Measurements from ENCODE around the gene LRP3.
"Not testable (repeated sequence)": the region's sequence is repeated elsewhere in the genome, so short reads cannot be mapped to it uniquely, and the experiment has no call there.

The LRP3 gene

GRCh38 chr19:33193865-33194362 lies at the start of gene LRP3:
Gene LRP3 (plus strand): TSS chr19:33194330. CDS start chr19:33194786, 456 bp downstream.
- DNase-seq (ENCODE audit: low read depth in 2 of 2) = no peak

GRCh38 chr19:33146209-33146608 lies 47.9 kb upstream of the LRP3 start:
- no peak for DNase-seq (ENCODE audit: low read depth in 2 of 2)

GRCh38 chr19:33147538-33147937 lies 46.6 kb upstream of the LRP3 start:
- no peak for DNase-seq (ENCODE audit: low read depth in 2 of 2)

DNA sequence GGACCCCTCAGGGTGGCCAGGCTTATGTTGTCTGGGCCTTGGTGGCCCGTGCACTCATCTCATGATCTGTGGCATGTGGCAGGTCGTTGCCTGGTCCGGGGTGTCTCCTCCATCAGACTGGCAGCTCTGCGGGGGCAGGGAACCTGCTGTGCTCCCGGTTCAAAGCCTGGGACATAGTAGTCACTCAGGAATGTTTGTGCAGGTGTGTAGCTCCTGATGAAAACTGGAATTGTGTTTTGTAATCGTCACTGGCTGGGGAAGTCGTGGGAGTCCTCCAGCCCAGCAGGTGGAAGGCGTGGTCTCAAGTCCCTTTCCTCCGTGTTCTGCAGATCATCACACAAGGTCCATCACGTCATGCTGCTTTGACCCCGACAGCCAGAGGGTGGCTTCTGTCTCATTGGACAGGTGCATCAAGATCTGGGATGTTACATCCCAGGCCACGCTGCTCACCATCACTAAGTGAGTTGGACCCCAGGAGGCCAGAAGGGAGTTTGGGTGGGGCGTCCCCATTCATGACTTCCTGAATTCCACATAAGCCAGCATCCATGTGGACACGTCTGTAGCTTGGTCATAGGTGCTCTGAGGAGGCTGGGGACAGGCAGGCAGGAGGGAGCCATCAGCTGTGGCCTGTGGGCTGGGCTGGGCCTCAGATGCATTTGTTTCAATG lies 43.1 kb upstream of the LRP3 start:
- no peak for DNase-seq (ENCODE audit: low read depth in 2 of 2)

DNA sequence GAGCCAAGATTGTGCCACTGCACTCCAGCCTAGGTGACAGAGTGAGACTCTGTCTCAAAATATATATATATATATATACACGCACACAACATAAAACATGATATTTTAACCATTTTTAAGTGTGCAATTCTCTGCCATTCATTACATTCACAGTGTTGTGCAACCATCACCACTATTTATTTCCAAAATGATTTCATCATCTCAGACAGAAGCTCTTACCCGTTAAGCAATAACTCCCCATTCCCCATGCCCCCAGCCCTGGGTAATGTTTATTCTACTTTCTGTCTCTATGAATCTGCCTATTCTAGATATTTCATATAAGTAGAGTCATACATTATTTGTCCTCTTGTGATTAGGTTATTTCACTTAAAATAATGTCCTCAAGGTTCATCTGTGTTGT lies 42.0 kb upstream of the LRP3 start:
- DNase-seq (ENCODE audit: low read depth in 2 of 2) = no peak

DNA sequence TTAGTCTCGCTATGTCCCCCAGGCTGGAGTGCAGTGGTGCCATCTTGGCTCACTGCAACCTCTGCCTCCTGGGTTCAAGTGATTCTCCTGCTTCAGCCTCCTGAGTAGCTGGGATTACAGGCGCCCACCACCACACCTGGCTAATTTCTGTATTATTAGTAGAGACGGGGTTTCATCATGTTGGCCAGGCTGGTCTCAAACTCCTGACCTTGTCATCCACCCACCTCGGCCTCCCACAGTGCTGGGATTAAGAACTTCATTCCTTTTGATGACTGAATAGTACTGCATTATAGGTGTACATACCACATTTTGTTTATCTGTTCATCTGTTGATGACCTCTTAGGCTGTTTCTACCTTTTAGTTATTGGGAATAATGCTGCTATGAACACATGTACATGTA lies 41.5 kb upstream of the LRP3 start:
- DNase-seq (ENCODE audit: low read depth in 2 of 2) = not testable (repeated sequence)

DNA sequence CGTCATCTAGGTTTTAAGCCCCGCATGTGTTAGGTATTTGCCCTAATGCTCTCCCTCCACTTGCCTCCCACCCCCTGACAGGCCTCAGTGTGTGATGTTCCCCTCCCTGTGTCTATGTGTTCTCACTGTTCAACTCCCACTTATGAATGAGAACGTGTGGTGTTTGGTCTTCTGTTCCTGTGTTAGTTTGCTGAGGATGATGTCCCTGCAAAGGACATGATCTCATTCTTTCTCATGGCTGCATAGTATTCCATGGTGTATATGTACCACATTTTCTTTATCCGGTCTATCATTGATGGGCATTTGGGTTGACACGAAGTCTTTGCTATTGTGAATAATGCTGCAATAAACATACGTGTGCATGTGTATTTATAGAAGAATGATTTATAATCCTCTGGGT lies 39.8 kb upstream of the LRP3 start:
- DNase-seq (ENCODE audit: low read depth in 2 of 2) = not testable (repeated sequence)

- no peak for DNase-seq (ENCODE audit: low read depth in 2 of 2)
These were observed 37.8 kb upstream of the LRP3 start for GRCh38 chr19:33156334-33156733.

GRCh38 chr19:33157906-33158305 lies 36.2 kb upstream of the LRP3 start:
- no peak for DNase-seq (ENCODE audit: low read depth in 2 of 2)

- no peak for DNase-seq (ENCODE audit: low read depth in 2 of 2)
These were observed 35.8 kb upstream of the LRP3 start for GRCh38 chr19:33158365-33158764.

- no peak for DNase-seq (ENCODE audit: low read depth in 2 of 2)
These were observed 35.0 kb upstream of the LRP3 start for GRCh38 chr19:33159149-33159548.

- no peak for DNase-seq (ENCODE audit: low read depth in 2 of 2)
These were observed 34.2 kb upstream of the LRP3 start for GRCh38 chr19:33159893-33160292.

DNA sequence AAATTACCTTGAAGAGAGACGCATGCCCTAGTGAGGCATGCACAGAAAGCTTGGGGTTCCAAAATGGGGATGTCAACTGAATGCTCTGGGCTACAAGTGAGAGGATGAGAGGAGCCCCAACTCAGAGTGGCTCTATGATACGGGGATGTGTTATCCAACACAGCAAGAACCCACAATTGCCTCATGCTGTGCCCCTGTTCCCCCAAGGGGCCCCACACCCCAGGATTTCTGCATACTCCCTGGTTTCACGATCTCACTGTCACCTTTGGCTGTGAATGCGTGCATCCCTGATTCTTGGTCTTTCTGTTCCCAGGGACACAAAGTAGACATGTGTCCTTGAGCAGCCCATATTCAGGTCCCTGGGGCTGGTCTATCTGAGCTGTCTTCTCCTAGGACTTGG lies 32.9 kb upstream of the LRP3 start:
- no peak for DNase-seq (ENCODE audit: low read depth in 2 of 2)

DNA sequence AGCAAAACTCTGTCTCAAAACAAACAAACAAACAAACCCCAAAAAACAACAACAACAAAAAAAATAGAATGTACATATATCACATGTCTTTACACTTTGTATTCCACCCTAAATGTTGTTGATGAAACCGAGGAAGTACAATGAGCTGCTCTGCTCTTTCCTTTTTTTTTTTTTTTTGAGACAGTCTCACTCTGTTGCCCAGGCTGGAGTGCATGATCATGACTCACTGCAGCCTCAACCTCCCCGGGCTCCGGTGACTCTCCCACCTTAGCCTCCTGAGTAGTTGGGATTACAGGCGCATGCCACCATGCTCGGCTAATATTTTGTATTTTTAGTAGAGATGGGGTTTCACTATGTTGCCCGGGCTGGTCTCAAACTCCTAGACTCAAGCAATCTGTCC lies 30.6 kb upstream of the LRP3 start:
- no peak for DNase-seq (ENCODE audit: low read depth in 2 of 2)

DNA sequence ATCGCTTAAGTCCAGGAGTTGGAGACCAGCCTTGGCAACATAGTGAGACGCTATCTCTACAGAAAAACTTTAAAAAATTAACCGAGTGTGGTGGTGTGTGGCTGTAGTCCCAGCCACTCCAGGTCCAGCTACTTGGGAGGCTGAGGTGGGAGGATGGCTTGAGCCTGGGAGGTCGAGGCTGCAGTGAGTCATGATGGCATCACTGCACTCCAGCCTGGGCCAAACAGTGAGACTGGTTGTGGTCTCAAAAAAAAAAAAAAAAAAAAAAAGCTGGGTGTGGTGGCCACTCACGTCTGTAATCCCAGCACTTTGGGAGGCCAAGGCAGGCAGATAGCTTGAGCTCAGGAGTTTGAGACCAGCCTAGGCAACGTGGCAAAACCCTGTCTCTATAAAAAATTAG lies 28.1 kb upstream of the LRP3 start:
- DNase-seq (ENCODE audit: low read depth in 2 of 2) = not testable (repeated sequence)

DNA sequence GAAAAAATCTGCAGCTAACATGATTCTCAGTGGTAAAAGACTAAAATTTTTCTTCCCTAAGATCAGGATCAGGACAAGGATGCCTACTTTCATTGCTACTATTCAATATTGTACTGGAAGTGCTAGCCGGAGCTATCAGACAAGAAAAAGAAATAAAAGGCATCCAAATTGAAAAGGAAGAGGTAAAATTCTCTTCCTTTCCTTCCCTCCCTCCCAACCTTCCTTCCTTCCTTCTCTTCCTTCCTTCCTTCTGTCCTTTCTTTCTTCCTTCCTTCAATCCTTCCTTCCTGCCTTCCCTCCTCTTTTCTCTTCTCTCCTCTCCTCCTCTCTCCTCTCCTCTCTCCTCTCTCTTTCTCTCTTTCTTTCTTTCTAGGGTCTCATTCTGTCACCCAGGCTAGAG lies 26.7 kb upstream of the LRP3 start:
- DNase-seq (ENCODE audit: low read depth in 2 of 2) = no peak

DNA sequence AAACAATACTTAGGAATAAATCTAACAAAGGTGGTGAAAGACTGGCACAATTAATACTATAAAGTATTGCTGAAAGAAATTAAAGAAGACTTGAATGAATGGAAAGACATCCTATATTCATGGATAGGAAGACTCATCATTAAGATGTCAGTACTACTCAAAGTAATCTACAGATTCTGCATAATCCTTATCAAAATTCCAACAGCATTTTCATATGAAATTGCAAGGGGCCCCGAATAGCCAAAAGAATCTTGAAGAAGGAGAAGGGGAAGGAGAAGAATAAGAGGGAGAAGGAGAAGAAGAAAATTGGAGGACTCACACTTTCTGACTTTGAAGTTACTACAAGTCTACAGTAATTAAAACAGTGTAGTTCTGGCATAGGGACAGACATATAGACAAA lies 25.6 kb upstream of the LRP3 start:
- DNase-seq (ENCODE audit: low read depth in 2 of 2) = no peak

- DNase-seq (ENCODE audit: low read depth in 2 of 2) = no peak
These were observed 22.8 kb upstream of the LRP3 start for GRCh38 chr19:33171222-33171795.

DNA sequence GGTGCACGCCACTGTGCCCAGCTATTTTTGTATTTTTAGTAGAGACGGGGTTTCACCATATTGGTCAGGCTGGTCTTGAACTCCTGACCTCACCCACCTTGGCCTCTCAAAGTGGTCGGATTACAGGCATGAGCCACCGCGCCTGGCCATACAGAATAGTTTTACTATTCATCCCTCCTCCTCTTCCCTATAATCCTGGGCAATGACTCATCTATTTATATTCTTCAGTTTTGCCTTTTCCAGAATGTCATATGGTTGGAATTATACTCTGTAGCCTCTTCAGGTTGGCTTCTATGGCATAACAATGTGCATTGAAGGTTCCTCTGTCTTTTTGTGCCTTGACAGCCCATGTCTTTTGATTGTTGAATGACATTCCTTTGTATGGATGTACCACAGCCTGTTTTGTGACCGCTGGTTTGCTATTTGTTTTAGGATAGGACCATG lies 22.2 kb upstream of the LRP3 start:
- DNase-seq (ENCODE audit: low read depth in 2 of 2) = no peak

DNA sequence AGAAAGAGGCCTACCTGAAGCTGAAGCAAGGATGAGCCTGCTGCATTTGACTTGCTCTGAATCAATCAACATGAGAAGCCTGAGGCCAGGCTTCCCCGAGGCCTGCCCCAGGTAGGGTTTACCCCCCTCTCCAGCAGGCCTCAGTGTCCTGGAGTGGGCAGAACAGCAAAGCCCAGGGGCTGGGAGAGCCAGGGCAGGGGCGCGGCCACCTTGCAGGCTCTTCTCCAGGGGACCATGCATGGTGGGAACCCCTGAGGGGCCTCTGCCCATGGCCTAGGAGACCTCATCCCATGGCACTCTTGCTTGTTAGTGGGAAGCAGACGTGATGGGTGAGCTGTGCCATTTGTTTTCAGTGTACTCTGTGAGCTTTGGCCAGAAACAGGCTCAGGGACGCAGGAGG lies 19.9 kb upstream of the LRP3 start:
- no peak for DNase-seq (ENCODE audit: low read depth in 2 of 2)

DNA sequence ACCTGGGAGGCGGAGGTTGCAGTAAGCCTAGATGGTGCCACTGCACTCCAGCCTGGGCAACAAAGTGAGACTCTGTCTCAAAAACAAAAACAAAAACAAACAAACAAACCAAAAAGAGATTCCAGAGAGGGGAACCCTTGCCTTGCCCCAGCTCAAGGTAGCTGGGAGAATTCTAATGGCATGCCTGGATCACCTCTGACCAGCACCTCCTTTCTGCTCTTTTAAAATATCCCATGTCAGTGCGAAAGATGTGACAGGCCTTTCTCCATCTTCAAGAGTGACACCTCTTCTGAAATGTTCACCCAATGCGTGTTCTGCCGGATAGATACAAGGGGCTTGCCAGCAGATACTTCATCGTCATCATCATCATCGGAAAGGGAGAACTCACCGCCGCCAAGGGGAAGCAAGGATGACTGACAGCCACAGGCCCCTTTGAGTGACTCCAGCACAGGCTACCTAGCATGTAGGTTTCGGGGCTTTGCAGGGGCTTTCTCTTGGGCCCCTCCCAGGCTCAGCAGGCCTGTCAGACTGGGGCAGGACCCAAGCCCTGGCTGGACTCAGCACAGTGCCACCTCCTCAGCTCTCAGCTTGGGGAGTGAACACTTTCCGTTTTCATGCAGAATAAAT lies 18.9 kb upstream of the LRP3 start:
- no peak for DNase-seq (ENCODE audit: low read depth in 2 of 2)

- no peak for DNase-seq (ENCODE audit: low read depth in 2 of 2)
These were observed 18.1 kb upstream of the LRP3 start for GRCh38 chr19:33175886-33176669.

Data from stimulated activated CD8-positive, alpha-beta memory T cell treated with anti-CD3 and anti-CD28 coated beads, Interleukin-7, amount 100 ng/mL, for 1 hour (primary cell).